GM21723 (cell line): Measurements from ENCODE around the gene MYBBP1A.
A peak's percentile ranks its signal among the peaks of the same experiment; 100 is the strongest.

Experiments used
- ATAC-seq: cut with Tn5 transposase; IDR thresholded peaks from one replicate; pipeline ENCODE4 v1.9.1; 2021; ENCODE audit warnings: mild to moderate bottlenecking, moderate library complexity; ENCODE audit not compliant: unreplicated experiment

The MYBBP1A gene

GRCh38 chr17:4506892-4507291 is 48.3 kb downstream of the MYBBP1A start:
- no peak for ATAC-seq

DNA sequence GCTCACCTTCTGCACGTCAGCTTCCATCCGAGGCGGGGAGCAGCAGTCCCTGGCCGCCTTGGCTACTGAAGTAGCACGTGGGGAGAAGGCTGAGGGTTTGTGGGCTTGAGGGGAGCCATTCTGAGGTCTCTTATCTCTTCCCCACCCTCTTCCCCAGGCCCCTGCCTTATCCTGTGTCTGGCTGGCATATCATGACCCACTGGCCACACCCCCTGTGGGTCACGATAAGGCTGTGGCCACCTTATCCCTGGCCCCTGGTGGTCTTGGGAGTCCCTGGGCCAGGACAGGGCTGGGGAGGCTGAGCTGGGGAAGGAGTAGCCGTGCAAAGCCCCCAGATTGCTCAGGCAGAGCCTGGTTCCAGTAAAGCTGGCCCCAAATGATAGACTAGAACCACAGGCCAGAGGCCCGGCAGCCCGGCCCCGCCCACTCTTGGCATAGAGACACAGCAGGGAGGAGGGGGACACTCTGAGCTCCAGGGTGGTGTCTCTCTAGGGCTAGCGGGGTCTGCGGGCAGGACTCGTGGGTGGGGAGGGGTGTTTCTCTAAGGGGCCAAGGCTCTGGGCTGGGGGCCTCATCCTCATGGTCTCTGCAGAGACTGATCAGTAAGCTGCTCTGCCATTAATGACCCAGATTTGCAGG is 48.9 kb downstream of the MYBBP1A start:
- ATAC-seq = no peak

- no peak for ATAC-seq
Observed at GRCh38 chr17:4505187-4505586, 50.0 kb downstream of the MYBBP1A start.

GRCh38 chr17:4504188-4504587 is 51.0 kb downstream of the MYBBP1A start:
- no peak for ATAC-seq

GRCh38 chr17:4503283-4504025 is 51.7 kb downstream of the MYBBP1A start:
- ATAC-seq = no peak

DNA sequence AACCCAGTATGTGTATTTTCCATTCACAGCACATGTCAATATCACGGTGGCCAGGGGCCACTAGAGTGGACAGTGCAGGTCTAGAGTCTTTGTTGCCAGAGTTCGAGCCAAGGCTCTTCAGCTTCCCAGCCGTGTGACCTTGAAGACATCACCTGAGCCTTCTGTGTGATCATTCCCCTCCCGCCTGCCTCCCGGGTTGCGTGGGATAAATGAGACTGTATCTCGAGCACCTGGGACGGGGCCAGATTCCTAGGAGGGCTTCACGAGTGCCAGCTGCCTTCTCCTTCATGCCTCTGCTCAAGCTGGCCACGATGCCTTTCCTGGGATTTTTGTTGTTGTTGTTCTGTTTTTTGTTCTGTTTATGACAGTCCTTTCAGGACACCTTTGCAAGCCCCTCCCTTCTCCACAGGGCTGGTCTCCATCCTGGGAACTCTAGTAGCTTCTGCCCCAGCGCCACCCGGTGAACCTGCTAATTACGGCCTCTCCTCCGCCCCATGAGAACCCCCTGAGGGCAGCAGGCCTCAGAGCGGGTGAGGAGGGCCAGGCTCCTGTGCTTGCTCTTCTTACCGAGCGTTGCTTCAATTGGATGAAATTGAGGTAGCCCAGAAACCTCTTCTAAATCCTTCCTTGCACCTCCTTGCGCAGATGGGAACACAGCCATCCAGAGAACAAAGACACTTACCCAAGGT is 52.6 kb downstream of the MYBBP1A start:
- no peak for ATAC-seq

GRCh38 chr17:4501295-4501949 is 53.8 kb downstream of the MYBBP1A start:
- no peak for ATAC-seq

DNA sequence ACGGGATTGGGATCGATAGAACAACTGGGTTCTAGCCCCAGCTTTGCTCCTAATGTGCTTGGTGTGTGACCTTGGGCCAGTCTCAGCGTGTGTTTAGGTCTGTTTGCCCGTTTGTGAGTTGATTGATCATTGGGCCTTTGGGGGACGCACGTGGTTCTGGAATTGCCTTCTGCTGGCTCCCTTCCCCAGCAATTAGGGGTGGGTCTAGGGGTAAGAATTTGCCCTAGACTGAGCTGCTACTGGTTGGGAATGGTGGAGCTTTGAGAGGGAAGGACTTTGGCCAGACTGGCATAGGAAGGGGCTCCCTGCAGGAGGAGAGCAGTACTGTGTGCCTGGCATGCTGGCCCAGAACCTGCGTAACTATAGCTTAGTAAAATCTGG is 55.0 kb downstream of the MYBBP1A start:
- ATAC-seq = no peak

GRCh38 chr17:4499431-4500190 is 55.6 kb downstream of the MYBBP1A start:
- ATAC-seq = no peak

GRCh38 chr17:4498461-4499397 is 56.5 kb downstream of the MYBBP1A start, which contains the start of gene SPNS2:
SPNS2 (plus strand) TSS chr17:4498881; CDS start chr17:4499048, 167 bp downstream.
- ATAC-seq = peak; percentile 67

- no peak for ATAC-seq
Observed at GRCh38 chr17:4497101-4497824, 57.9 kb downstream of the MYBBP1A start.

GRCh38 chr17:4492721-4493561 is 62.2 kb downstream of the MYBBP1A start:
- no peak for ATAC-seq

- ATAC-seq = no peak
Observed at GRCh38 chr17:4490637-4491061, 64.5 kb downstream of the MYBBP1A start.

DNA sequence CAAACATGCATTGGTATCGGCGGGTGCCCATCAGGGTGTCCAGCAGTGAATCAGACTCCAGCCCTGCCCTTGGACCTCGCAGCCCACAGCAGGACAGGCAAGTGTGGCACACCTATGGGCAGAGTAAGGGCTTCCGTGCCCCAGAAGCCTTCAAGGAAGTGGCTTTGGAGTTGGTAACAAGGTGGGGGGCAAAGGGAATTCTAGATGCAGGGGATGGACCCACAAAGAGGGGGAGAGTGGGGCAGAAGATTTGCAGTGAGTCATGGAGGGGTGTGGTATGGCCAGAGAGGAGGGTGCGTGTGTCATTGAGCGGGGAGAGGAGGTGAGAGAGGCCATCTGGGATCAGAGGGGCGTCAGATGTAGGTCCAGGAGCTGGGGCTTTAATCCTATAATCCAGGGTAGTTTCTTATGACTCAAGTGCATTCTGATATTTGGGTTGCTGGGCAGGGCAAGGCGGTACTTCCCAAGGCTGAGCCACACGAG is 65.0 kb downstream of the MYBBP1A start:
- ATAC-seq = no peak

DNA sequence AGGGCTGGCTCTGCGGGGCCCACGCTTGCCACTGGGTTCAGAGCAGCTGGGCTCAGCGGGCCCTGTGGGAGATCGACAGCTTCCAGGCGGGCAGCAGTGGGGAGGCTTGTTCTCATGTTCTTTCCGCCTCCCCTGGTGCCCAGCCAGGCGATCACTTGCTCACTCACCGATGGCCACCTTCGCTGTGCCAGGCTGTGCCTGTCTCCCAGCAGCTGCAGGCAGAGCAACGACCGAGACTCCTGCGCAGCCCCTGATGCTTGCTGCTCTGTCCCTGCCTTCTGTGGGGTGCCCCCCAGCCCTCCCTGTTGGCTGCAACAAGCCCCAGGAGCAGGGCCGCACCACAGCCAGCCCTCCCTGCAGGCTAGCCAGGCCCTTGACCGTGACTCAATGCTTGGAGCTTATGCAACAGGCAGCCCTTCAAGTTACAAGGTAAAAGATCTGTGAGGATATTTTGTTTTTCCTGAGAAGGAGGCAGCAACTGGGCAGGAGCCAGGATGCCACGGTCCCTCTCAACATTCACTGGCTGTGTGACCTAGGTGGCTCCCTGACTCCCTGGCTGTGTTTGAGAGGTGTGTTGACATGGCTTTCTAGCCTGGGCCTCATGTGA is 66.1 kb downstream of the MYBBP1A start:
- ATAC-seq = no peak
